ENCODE measurements around the gene RNF224.
"Not testable (repeated sequence)": the region's sequence is repeated elsewhere in the genome, so short reads cannot be mapped to it uniquely, and the experiment has no call there.

The RNF224 gene

GRCh38 chr9:137236238-137236935 lies 9.1 kb downstream of the RNF224 start:
- peak overlapping the region; percentile 41 for H3K4me3 ChIP-seq (ENCODE audit: low read length)
- H3K27ac ChIP-seq (ENCODE audit: low read depth, low read length) = no peak overlapping the region
- H3K4me1 ChIP-seq (ENCODE audit: control insufficient read depth, insufficient read depth, low read length) = peaks cover 11% of the 10 kb centered on the region
- no peaks in the 10 kb centered on the region for H3K36me3 ChIP-seq (ENCODE audit: control insufficient read depth, insufficient read depth, low read length)
- peaks cover 19% of the 10 kb centered on the region for H3K27me3 ChIP-seq (ENCODE audit: control insufficient read depth, insufficient read depth, low read length)
- no peak overlapping the region for H3K9ac ChIP-seq (ENCODE audit: low read length)

- Histone ChIP-seq H3K4me3 (ENCODE audit: low read length) (peak overlapping the region; percentile 41), H3K27me3 (ENCODE audit: control insufficient read depth, insufficient read depth, low read length) (peaks cover 19% of the 10 kb centered on the region), H3K36me3 (ENCODE audit: control insufficient read depth, insufficient read depth, low read length) (no peaks in the 10 kb centered on the region), H3K4me1 (ENCODE audit: control insufficient read depth, insufficient read depth, low read length) (peaks cover 11% of the 10 kb centered on the region), H3K27ac (ENCODE audit: low read depth, low read length) (no peak overlapping the region), H3K9ac (ENCODE audit: low read length) (no peak overlapping the region)
Observed at GRCh38 chr9:137236936-137237421, 9.7 kb downstream of the RNF224 start.

- H3K9ac ChIP-seq (ENCODE audit: low read length) = no peak overlapping the region
- H3K27ac ChIP-seq (ENCODE audit: low read depth, low read length) = no peak overlapping the region
- peaks cover 20% of the 10 kb centered on the region for H3K4me1 ChIP-seq (ENCODE audit: control insufficient read depth, insufficient read depth, low read length)
- peaks cover 16% of the 10 kb centered on the region for H3K27me3 ChIP-seq (ENCODE audit: control insufficient read depth, insufficient read depth, low read length)
- peak overlapping the region; percentile 21 for H3K4me3 ChIP-seq (ENCODE audit: low read length)
- peaks cover 7% of the 10 kb centered on the region for H3K36me3 ChIP-seq (ENCODE audit: control insufficient read depth, insufficient read depth, low read length)
Observed at GRCh38 chr9:137237759-137238726, 10.7 kb downstream of the RNF224 start.

GRCh38 chr9:137239541-137240200 lies 12.4 kb downstream of the RNF224 start:
- peak overlapping the region; percentile 96 for H3K27ac ChIP-seq (ENCODE audit: low read depth, low read length)
- peaks cover 11% of the 10 kb centered on the region for H3K36me3 ChIP-seq (ENCODE audit: control insufficient read depth, insufficient read depth, low read length)
- peak overlapping the region; percentile 40 for H3K9ac ChIP-seq (ENCODE audit: low read length)
- H3K27me3 ChIP-seq (ENCODE audit: control insufficient read depth, insufficient read depth, low read length) = not testable (repeated sequence)
- H3K4me1 ChIP-seq (ENCODE audit: control insufficient read depth, insufficient read depth, low read length) = peaks cover 20% of the 10 kb centered on the region
- H3K4me3 ChIP-seq (ENCODE audit: low read length) = peak overlapping the region; percentile 82

GRCh38 chr9:137240318-137240840 lies 13.1 kb downstream of the RNF224 start:
- peaks cover 2% of the 10 kb centered on the region for H3K27me3 ChIP-seq (ENCODE audit: control insufficient read depth, insufficient read depth, low read length)
- H3K4me3 ChIP-seq (ENCODE audit: low read length) = peak overlapping the region; percentile 82
- H3K27ac ChIP-seq (ENCODE audit: low read depth, low read length) = peak overlapping the region; percentile 96
- H3K9ac ChIP-seq (ENCODE audit: low read length) = peak overlapping the region; percentile 40
- peaks cover 11% of the 10 kb centered on the region for H3K36me3 ChIP-seq (ENCODE audit: control insufficient read depth, insufficient read depth, low read length)
- peaks cover 20% of the 10 kb centered on the region for H3K4me1 ChIP-seq (ENCODE audit: control insufficient read depth, insufficient read depth, low read length)

- Histone ChIP-seq H3K4me3 (ENCODE audit: low read length) (peak within 1 kb of the TSS; percentile 84), H3K4me1 (ENCODE audit: control insufficient read depth, insufficient read depth, low read length) (peaks cover 18% of the 10 kb centered on the region), H3K27ac (ENCODE audit: low read depth, low read length) (peak within 1 kb of the TSS; percentile 96), H3K36me3 (ENCODE audit: control insufficient read depth, insufficient read depth, low read length) (peaks cover 11% of the 10 kb centered on the region), H3K9ac (ENCODE audit: low read length) (peak within 1 kb of the TSS; percentile 49), H3K27me3 (ENCODE audit: control insufficient read depth, insufficient read depth, low read length) (no peaks in the 10 kb centered on the region)
Observed at GRCh38 chr9:137240841-137241489, 13.7 kb downstream of the RNF224 start, which contains the start of gene TUBB4B. TSS of gene TUBB4B (plus strand) at chr9:137241287. CDS start at chr9:137241361, 74 bp downstream.

GRCh38 chr9:137241490-137242268 lies 14.4 kb downstream of the RNF224 start:
- peak overlapping the region; percentile 49 for H3K9ac ChIP-seq (ENCODE audit: low read length)
- H3K27me3 ChIP-seq (ENCODE audit: control insufficient read depth, insufficient read depth, low read length) = no peaks in the 10 kb centered on the region
- H3K4me1 ChIP-seq (ENCODE audit: control insufficient read depth, insufficient read depth, low read length) = peaks cover 15% of the 10 kb centered on the region
- H3K4me3 ChIP-seq (ENCODE audit: low read length) = peak overlapping the region; percentile 84
- H3K36me3 ChIP-seq (ENCODE audit: control insufficient read depth, insufficient read depth, low read length) = peaks cover 11% of the 10 kb centered on the region
- peak overlapping the region; percentile 89 for H3K27ac ChIP-seq (ENCODE audit: low read depth, low read length)

- Histone ChIP-seq H3K4me3 (ENCODE audit: low read length) (peak overlapping the region; percentile 84), H3K27me3 (ENCODE audit: control insufficient read depth, insufficient read depth, low read length) (no peaks in the 10 kb centered on the region), H3K36me3 (ENCODE audit: control insufficient read depth, insufficient read depth, low read length) (peaks cover 11% of the 10 kb centered on the region), H3K27ac (ENCODE audit: low read depth, low read length) (peak overlapping the region; percentile 85), H3K4me1 (ENCODE audit: control insufficient read depth, insufficient read depth, low read length) (peaks cover 12% of the 10 kb centered on the region), H3K9ac (ENCODE audit: low read length) (peak overlapping the region; percentile 49)
Observed at GRCh38 chr9:137242269-137243203, 15.2 kb downstream of the RNF224 start.

- peak overlapping the region; percentile 84 for H3K4me3 ChIP-seq (ENCODE audit: low read length)
- not testable (repeated sequence) for H3K9ac ChIP-seq (ENCODE audit: low read length); H3K27ac ChIP-seq (ENCODE audit: low read depth, low read length); H3K27me3 ChIP-seq (ENCODE audit: control insufficient read depth, insufficient read depth, low read length)
- peaks cover 11% of the 10 kb centered on the region for H3K4me1 ChIP-seq (ENCODE audit: control insufficient read depth, insufficient read depth, low read length)
- peaks cover 11% of the 10 kb centered on the region for H3K36me3 ChIP-seq (ENCODE audit: control insufficient read depth, insufficient read depth, low read length)
Observed at GRCh38 chr9:137243266-137243625, 15.9 kb downstream of the RNF224 start.

- Histone ChIP-seq H3K27me3 (ENCODE audit: control insufficient read depth, insufficient read depth, low read length) (no peaks in the 10 kb centered on the region), H3K9ac (ENCODE audit: low read length) (no peak overlapping the region), H3K27ac (ENCODE audit: low read depth, low read length) (no peak overlapping the region), H3K36me3 (ENCODE audit: control insufficient read depth, insufficient read depth, low read length) (peaks cover 11% of the 10 kb centered on the region), H3K4me1 (ENCODE audit: control insufficient read depth, insufficient read depth, low read length) (peaks cover 9% of the 10 kb centered on the region), H3K4me3 (ENCODE audit: low read length) (no peak overlapping the region)
Observed at GRCh38 chr9:137243626-137244485, 16.6 kb downstream of the RNF224 start.

Data from rectal smooth muscle tissue (tissue), 1 donor.